ENCODE data around the gene ACACB.
"Not testable (repeated sequence)": the region's sequence is repeated elsewhere in the genome, so short reads cannot be mapped to it uniquely, and the experiment has no call there.

ACACB gene

DNA sequence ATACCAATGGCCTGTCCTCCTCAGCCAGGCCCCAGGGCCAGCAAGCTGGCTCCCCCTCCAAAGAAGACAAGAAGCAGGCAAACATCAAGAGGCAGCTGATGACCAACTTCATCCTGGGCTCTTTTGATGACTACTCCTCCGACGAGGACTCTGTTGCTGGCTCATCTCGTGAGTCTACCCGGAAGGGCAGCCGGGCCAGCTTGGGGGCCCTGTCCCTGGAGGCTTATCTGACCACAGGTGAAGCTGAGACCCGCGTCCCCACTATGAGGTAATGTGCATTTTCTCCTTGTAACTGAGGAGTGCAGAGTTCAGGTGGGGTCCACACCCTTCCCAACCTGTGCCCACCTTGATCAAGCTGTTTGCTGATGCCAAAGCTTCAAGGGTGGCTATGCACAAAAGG, 23.4 kb downstream of the ACACB start:
- Histone ChIP-seq H3K9ac (ENCODE audit: low read depth, low read length) (no peak overlapping the region), H3K9me3 (ENCODE audit: control insufficient read depth, insufficient read depth, low read length) (no peaks in the 10 kb centered on the region), H3K36me3 (ENCODE audit: insufficient read depth, low read length) (no peaks in the 10 kb centered on the region), H3K4me1 (ENCODE audit: insufficient read depth, low read length) (no peaks in the 10 kb centered on the region)

GRCh38 chr12:109140560-109140959, 24.2 kb downstream of the ACACB start:
- no peaks in the 10 kb centered on the region for H3K36me3 ChIP-seq (ENCODE audit: insufficient read depth, low read length)
- H3K4me1 ChIP-seq (ENCODE audit: insufficient read depth, low read length), result no peaks in the 10 kb centered on the region
- no peaks in the 10 kb centered on the region for H3K9me3 ChIP-seq (ENCODE audit: control insufficient read depth, insufficient read depth, low read length)
- no peak overlapping the region for H3K9ac ChIP-seq (ENCODE audit: low read depth, low read length)

DNA sequence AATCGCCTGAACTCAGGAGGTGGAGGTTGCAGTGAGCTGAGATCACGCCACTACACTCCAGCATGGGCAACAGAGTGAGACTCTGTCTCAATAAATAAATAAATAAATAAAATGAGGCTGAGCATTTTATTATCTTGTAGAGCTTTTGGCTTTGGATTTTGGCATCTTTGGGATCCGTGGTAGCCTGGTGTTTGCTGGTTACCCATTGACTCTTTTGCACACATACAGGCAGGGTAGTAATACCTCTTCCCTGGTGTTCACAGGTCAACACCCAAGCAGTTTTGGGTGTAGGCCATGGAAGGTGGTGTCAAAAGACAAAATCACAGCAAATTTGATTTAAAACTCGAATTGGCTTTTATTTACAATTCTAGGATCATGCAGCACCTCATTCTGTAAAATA, 27.8 kb downstream of the ACACB start:
- H3K4me1 ChIP-seq (ENCODE audit: insufficient read depth, low read length), result no peaks in the 10 kb centered on the region
- no peaks in the 10 kb centered on the region for H3K36me3 ChIP-seq (ENCODE audit: insufficient read depth, low read length)
- no peak overlapping the region for H3K9ac ChIP-seq (ENCODE audit: low read depth, low read length)
- H3K9me3 ChIP-seq (ENCODE audit: control insufficient read depth, insufficient read depth, low read length), result no peaks in the 10 kb centered on the region

- H3K9me3 ChIP-seq (ENCODE audit: control insufficient read depth, insufficient read depth, low read length); H3K4me1 ChIP-seq (ENCODE audit: insufficient read depth, low read length); H3K9ac ChIP-seq (ENCODE audit: low read depth, low read length); H3K36me3 ChIP-seq (ENCODE audit: insufficient read depth, low read length): not testable (repeated sequence)
Observed at GRCh38 chr12:109147126-109147525, 30.7 kb downstream of the ACACB start.

- Histone ChIP-seq H3K4me1 (ENCODE audit: insufficient read depth, low read length) (no peaks in the 10 kb centered on the region), H3K9me3 (ENCODE audit: control insufficient read depth, insufficient read depth, low read length) (no peaks in the 10 kb centered on the region), H3K9ac (ENCODE audit: low read depth, low read length) (no peak overlapping the region), H3K36me3 (ENCODE audit: insufficient read depth, low read length) (no peaks in the 10 kb centered on the region)
Observed at GRCh38 chr12:109147954-109148353, 31.6 kb downstream of the ACACB start.

DNA sequence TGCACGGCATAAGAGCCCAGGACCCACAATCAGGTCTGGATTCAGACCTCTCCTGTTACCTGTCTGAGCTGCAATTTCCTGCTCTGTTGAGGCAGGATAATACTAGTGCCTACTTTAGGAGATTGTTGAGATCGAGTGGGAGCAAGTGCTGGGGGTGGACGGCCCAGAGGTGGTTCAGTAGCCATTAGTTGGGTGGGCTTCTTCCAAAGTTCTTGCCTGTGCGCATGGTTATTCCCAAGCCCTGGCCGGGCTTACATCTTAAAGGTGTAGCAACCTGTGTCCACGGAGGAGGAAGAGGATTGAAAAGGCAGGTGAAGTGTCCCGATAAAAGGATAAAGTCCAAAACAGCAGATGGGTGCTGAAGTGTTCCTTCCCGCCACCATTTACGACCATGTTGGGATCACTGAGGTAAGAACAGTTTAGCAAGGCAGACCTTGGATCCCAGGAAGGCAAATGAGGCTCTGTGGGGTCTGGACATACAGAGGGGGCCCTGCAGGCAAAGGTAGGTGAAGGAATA, 33.8 kb downstream of the ACACB start:
- H3K36me3 ChIP-seq (ENCODE audit: insufficient read depth, low read length), result no peaks in the 10 kb centered on the region
- H3K4me1 ChIP-seq (ENCODE audit: insufficient read depth, low read length), result no peaks in the 10 kb centered on the region
- no peaks in the 10 kb centered on the region for H3K9me3 ChIP-seq (ENCODE audit: control insufficient read depth, insufficient read depth, low read length)
- no peak overlapping the region for H3K9ac ChIP-seq (ENCODE audit: low read depth, low read length)

GRCh38 chr12:109151457-109151856, 35.1 kb downstream of the ACACB start:
- Histone ChIP-seq H3K4me1 (ENCODE audit: insufficient read depth, low read length) (no peaks in the 10 kb centered on the region), H3K9me3 (ENCODE audit: control insufficient read depth, insufficient read depth, low read length) (no peaks in the 10 kb centered on the region), H3K9ac (ENCODE audit: low read depth, low read length) (no peak overlapping the region), H3K36me3 (ENCODE audit: insufficient read depth, low read length) (no peaks in the 10 kb centered on the region)

GRCh38 chr12:109153821-109154441, 37.5 kb downstream of the ACACB start:
- peak overlapping the region; percentile 70 for H3K9ac ChIP-seq (ENCODE audit: low read depth, low read length)
- H3K4me1 ChIP-seq (ENCODE audit: insufficient read depth, low read length), result no peaks in the 10 kb centered on the region
- H3K9me3 ChIP-seq (ENCODE audit: control insufficient read depth, insufficient read depth, low read length), result no peaks in the 10 kb centered on the region
- H3K36me3 ChIP-seq (ENCODE audit: insufficient read depth, low read length), result no peaks in the 10 kb centered on the region

- Histone ChIP-seq H3K9ac (ENCODE audit: low read depth, low read length) (peak overlapping the region; percentile 80), H3K36me3 (ENCODE audit: insufficient read depth, low read length) (no peaks in the 10 kb centered on the region), H3K9me3 (ENCODE audit: control insufficient read depth, insufficient read depth, low read length) (no peaks in the 10 kb centered on the region)
Observed at GRCh38 chr12:109154451-109155438, 38.4 kb downstream of the ACACB start.

DNA sequence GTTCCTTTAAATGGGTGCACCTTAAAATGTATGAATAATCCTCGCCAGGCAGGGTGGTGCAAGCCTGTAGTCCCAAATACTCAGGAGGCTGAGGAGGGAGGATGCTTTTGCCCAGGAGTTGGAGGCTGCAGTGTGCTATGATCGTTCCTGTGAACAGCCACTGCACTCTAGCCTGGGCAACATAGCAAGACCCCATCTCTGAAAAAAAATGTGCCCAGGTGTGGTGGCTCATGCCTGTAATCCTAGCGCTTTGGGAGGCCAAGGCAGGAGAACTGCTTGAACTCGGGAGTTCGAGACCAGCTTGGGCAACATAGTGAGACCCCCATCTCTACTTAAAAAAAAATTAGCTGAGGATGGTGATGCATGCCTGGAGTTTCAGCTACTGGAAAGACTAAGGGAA, 39.6 kb downstream of the ACACB start:
- no peak overlapping the region for H3K9ac ChIP-seq (ENCODE audit: low read depth, low read length)
- H3K4me1 ChIP-seq (ENCODE audit: insufficient read depth, low read length), result no peaks in the 10 kb centered on the region
- H3K9me3 ChIP-seq (ENCODE audit: control insufficient read depth, insufficient read depth, low read length), result no peaks in the 10 kb centered on the region
- no peaks in the 10 kb centered on the region for H3K36me3 ChIP-seq (ENCODE audit: insufficient read depth, low read length)

More at GRCh38 chr12:109154451-109155438, 38.4 kb downstream of the ACACB start:
- H3K4me1 ChIP-seq (ENCODE audit: insufficient read depth, low read length), result no peaks in the 10 kb centered on the region

DNA sequence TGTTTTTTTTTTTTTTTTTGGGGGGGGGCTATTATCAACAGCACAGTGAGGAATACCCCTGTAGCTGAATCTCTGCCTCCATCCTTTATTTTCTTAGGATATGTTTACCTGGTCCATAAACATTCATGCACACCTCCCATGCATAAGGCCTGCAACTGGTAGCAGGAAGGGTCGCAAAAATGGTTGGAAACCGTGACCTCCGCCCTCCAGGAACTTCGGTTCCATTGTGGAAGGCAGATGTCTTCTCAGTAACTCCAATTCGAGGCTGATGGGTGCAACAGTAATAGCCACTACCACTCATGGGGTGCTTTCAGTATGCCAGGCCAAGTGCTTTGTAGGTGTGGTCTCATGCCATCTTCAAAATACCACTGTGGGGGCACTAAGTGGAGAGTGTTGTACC, 40.2 kb downstream of the ACACB start:
- Histone ChIP-seq H3K9me3 (ENCODE audit: control insufficient read depth, insufficient read depth, low read length) (no peaks in the 10 kb centered on the region), H3K36me3 (ENCODE audit: insufficient read depth, low read length) (no peaks in the 10 kb centered on the region), H3K9ac (ENCODE audit: low read depth, low read length) (no peak overlapping the region), H3K4me1 (ENCODE audit: insufficient read depth, low read length) (no peaks in the 10 kb centered on the region)

GRCh38 chr12:109157986-109158385, 41.6 kb downstream of the ACACB start:
- H3K9me3 ChIP-seq (ENCODE audit: control insufficient read depth, insufficient read depth, low read length), result no peaks in the 10 kb centered on the region
- H3K4me1 ChIP-seq (ENCODE audit: insufficient read depth, low read length), result no peaks in the 10 kb centered on the region

DNA sequence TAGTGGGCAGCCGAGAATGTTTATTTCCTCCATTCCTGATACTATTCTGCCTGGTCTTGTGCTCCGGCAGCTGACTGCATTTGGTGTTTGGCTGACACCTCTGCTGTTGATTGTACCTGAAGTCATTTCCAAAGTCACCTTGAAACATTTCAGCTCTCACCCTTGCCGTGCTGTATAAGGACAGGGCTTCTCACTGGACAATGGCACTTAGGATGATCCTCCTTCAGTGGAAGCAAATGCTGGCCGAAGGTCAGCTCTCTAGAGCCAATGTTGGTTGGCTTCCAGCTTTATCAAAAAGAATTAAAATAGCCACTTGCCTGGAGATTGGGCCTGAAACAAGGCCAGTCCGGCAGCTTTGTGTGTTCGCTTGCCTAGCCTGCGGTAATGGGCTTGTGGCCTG, 44.0 kb downstream of the ACACB start:
- no peak overlapping the region for H3K9ac ChIP-seq (ENCODE audit: low read depth, low read length)
- H3K36me3 ChIP-seq (ENCODE audit: insufficient read depth, low read length), result no peaks in the 10 kb centered on the region
- no peaks in the 10 kb centered on the region for H3K4me1 ChIP-seq (ENCODE audit: insufficient read depth, low read length)
- H3K9me3 ChIP-seq (ENCODE audit: control insufficient read depth, insufficient read depth, low read length), result no peaks in the 10 kb centered on the region

More at GRCh38 chr12:109157986-109158385, 41.6 kb downstream of the ACACB start:
- no peak overlapping the region for H3K9ac ChIP-seq (ENCODE audit: low read depth, low read length)
- H3K36me3 ChIP-seq (ENCODE audit: insufficient read depth, low read length), result no peaks in the 10 kb centered on the region

DNA sequence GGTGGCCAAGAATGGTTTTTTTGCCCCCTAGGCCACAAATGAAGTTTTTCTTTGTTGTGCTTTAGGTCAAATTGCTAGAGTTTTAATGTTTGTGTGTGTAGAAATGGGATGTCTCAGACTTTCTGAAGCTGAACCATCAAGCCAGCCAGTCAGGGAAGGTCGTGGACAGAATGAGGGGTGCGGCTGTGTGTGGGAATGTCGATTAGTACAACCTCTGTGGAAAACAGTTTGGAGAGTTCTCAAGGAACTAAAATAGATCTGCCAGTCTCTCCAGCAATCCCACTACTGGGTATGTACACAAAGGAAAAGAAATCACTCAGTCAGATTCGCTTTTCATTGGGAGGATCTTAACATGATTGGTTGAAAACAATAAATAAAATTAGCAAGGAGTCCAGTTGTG, 44.5 kb downstream of the ACACB start:
- Histone ChIP-seq H3K4me1 (ENCODE audit: insufficient read depth, low read length) (no peaks in the 10 kb centered on the region), H3K9me3 (ENCODE audit: control insufficient read depth, insufficient read depth, low read length) (no peaks in the 10 kb centered on the region), H3K36me3 (ENCODE audit: insufficient read depth, low read length) (no peaks in the 10 kb centered on the region), H3K9ac (ENCODE audit: low read depth, low read length) (no peak overlapping the region)

DNA sequence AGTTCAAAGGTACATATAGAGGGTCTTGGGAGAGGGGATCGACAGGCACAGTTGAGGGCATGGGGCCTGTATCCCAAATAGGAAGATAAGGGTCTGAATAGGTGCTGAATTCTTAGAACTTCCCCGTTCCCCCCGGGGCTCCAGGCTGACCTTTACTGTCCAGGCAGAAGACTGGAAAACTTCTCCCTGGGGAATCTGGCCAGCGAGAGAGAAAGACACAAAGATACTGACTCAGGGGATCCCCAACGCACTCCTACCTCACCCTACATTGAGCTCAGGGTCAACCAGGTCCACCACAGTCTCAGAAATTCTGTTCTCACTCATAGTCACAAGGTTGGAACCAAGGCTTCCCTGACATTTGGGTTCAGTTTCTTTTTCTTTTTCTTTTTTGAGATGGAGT, 46.2 kb downstream of the ACACB start:
- no peaks in the 10 kb centered on the region for H3K4me1 ChIP-seq (ENCODE audit: insufficient read depth, low read length)
- H3K9me3 ChIP-seq (ENCODE audit: control insufficient read depth, insufficient read depth, low read length), result no peaks in the 10 kb centered on the region
- H3K9ac ChIP-seq (ENCODE audit: low read depth, low read length), result no peak overlapping the region
- no peaks in the 10 kb centered on the region for H3K36me3 ChIP-seq (ENCODE audit: insufficient read depth, low read length)

All from ES-I3 (cell line).